ENCODE results near the gene DDX24.

DDX24 gene

DNA sequence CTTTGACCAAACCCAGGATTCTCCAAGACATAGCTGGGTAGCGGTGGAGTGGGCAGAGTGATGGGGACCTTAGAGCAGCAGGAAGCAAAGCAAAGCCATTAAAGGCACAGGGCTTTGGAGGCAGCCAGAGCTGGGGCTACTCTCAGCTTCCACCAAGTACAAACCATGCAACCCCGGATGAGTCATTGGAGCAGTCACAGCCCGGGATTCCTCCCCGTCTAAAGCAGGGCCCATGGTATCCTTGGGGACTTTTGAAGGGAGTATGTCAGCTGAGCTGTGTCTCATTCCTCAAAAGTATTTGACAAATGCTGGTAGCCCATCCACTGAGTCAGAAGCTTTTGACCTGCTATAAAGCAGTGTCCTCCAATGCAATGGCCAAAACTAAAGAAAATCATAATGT lies 19.8 kb upstream of the DDX24 start:
- DNase-seq (ENCODE audit: low read depth), result no peak
- no peak for TF ChIP-seq CTCF (IDR thresholded peaks at IDR 0.05; ENCODE audit: insufficient read depth, low read depth, low read length, missing control alignments)
- no peak overlapping the region for H3K4me3 ChIP-seq (ENCODE audit: low read depth, low read length)

DNA sequence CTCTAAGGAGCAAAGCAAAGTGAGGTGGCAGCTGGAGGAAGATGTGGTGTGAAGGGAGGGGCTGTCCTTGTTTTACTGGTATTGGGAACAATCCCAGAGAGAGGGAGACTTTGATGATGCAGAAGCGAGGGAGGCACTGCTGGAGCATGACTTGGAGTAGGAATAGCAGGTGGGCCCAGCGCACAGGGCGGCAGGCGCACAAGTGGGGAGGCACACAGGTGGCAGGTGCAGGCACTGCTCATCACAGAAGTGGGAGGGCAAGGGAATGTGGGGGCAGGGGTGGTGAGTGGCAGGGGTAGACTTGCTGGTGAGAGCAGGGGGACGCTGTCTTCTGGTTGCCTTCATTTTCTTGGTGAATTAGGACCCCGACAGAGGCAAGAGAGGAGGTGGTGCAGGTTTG lies 18.0 kb upstream of the DDX24 start:
- no peak for DNase-seq (ENCODE audit: low read depth)
- no peak overlapping the region for H3K4me3 ChIP-seq (ENCODE audit: low read depth, low read length)
- no peak for TF ChIP-seq CTCF (IDR thresholded peaks at IDR 0.05; ENCODE audit: insufficient read depth, low read depth, low read length, missing control alignments)

GRCh38 chr14:94098326-94098992 lies 17.5 kb upstream of the DDX24 start:
- H3K4me3 ChIP-seq (ENCODE audit: low read depth, low read length), result no peak overlapping the region
- TF ChIP-seq CTCF (IDR thresholded peaks at IDR 0.05; ENCODE audit: insufficient read depth, low read depth, low read length, missing control alignments), result no peak
- DNase-seq (ENCODE audit: low read depth), result no peak

- H3K4me3 ChIP-seq (ENCODE audit: low read depth, low read length), result no peak overlapping the region
- no peak for TF ChIP-seq CTCF (IDR thresholded peaks at IDR 0.05; ENCODE audit: insufficient read depth, low read depth, low read length, missing control alignments)
- DNase-seq (ENCODE audit: low read depth), result no peak
Measured at GRCh38 chr14:94097091-94097490, 16.1 kb upstream of the DDX24 start.

DNA sequence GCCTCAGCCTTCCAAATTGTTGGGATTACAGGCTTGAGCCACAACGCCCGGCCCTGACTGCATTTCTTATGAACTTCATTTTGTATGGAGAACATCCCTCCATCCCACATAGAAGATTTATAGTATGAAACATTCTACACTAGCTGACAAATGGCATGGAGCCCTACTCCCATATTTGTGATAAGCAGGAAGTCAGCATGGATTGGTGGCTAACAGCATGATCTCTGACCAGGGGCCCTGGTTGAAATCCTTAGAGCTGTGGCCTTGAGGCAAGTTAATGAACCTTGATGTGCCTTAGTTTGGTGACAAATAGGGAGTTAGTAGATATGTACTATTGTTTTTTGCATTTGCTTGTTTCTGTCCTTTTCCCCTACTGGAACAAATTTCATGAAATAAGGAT lies 12.4 kb upstream of the DDX24 start:
- no peak for TF ChIP-seq CTCF (IDR thresholded peaks at IDR 0.05; ENCODE audit: insufficient read depth, low read depth, low read length, missing control alignments)
- no peak overlapping the region for H3K4me3 ChIP-seq (ENCODE audit: low read depth, low read length)
- no peak for DNase-seq (ENCODE audit: low read depth)

- TF ChIP-seq CTCF (IDR thresholded peaks at IDR 0.05; ENCODE audit: insufficient read depth, low read depth, low read length, missing control alignments), result no peak
- DNase-seq (ENCODE audit: low read depth), result no peak
- H3K4me3 ChIP-seq (ENCODE audit: low read depth, low read length), result no peak overlapping the region
Measured at GRCh38 chr14:94089479-94089878, 8.5 kb upstream of the DDX24 start.

DNA sequence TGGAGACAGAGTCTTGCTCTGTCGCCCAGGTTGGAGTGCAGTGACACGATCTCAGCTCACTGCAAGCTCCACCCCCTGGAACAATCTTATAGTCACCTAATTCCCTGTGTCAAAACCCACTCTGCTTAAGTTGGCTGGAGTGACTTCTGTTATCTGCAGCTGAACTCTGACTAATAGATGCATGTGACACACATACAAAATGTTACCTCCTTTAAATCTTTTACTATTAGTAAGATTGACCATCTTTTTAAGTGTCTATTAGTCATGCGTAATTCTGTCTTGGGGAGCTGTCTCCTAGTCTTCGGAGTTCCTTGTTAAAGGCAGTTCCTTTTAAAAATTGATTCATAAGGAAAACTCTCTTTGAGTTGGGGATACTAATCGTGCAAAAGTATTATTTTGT lies 7.5 kb upstream of the DDX24 start:
- no peak for TF ChIP-seq CTCF (IDR thresholded peaks at IDR 0.05; ENCODE audit: insufficient read depth, low read depth, low read length, missing control alignments)
- no peak for DNase-seq (ENCODE audit: low read depth)
- H3K4me3 ChIP-seq (ENCODE audit: low read depth, low read length), result no peak overlapping the region

Data from GM12865 (cell line).